HG02588 (cell line): ENCODE results near the gene RIC8A.

Experiments
- ATAC-seq: cut with Tn5 transposase; IDR thresholded peaks from one replicate; pipeline ENCODE4 v1.9.1; 2021; ENCODE audit warnings: mild to moderate bottlenecking, moderate library complexity; ENCODE audit not compliant: unreplicated experiment

Gene RIC8A

GRCh38 chr11:240315-240714 is 32.8 kb downstream of the RIC8A start:
- no peak for ATAC-seq

GRCh38 chr11:241634-242033 is 34.1 kb downstream of the RIC8A start:
- ATAC-seq, result no peak

GRCh38 chr11:244376-244775 is 36.9 kb downstream of the RIC8A start:
- no peak for ATAC-seq

GRCh38 chr11:249062-249461 is 41.6 kb downstream of the RIC8A start:
- no peak for ATAC-seq

GRCh38 chr11:250274-250673 is 42.8 kb downstream of the RIC8A start:
- ATAC-seq, result no peak

GRCh38 chr11:250740-251299 is 43.3 kb downstream of the RIC8A start:
- no peak for ATAC-seq

GRCh38 chr11:251550-251949 is 44.0 kb downstream of the RIC8A start:
- no peak for ATAC-seq

GRCh38 chr11:252666-253065 is 45.2 kb downstream of the RIC8A start:
- no peak for ATAC-seq

- no peak for ATAC-seq
Observed at GRCh38 chr11:253160-253885, 45.8 kb downstream of the RIC8A start.

- no peak for ATAC-seq
Observed at GRCh38 chr11:253886-254270, 46.4 kb downstream of the RIC8A start.

GRCh38 chr11:255176-255575 is 47.7 kb downstream of the RIC8A start:
- ATAC-seq, result no peak

GRCh38 chr11:255816-256215 is 48.3 kb downstream of the RIC8A start:
- no peak for ATAC-seq

GRCh38 chr11:256952-257737 is 49.6 kb downstream of the RIC8A start:
- no peak for ATAC-seq

- no peak for ATAC-seq
Observed at GRCh38 chr11:257766-258493, 50.4 kb downstream of the RIC8A start.

- no peak for ATAC-seq
Observed at GRCh38 chr11:259413-259812, 51.9 kb downstream of the RIC8A start.

GRCh38 chr11:261624-262023 is 54.1 kb downstream of the RIC8A start:
- ATAC-seq, result no peak
